Esophagus squamous epithelium (tissue), 5 donors: ENCODE measurements around the gene MDGA2. TPM values are rescaled to one million over a fixed set of nuclear protein-coding genes. Genes with fewer than 3 reads are reported as not detected.
"Not testable (repeated sequence)": the region's sequence is repeated elsewhere in the genome, so short reads cannot be mapped to it uniquely, and the experiment has no call there.

ENCODE experiments used
- DNase-seq: peaks from one replicate; lab custom pipeline; 2025; lab: John Stamatoyannopoulos, UW
- H3K27ac ChIP-seq, 4 donors: fragments of 200-600 bp; sonication (generic); one replicate each; pipeline ENCODE4 v1.5.1; 2016 to 2019; ENCODE audit warnings: mild to moderate bottlenecking in 1 of 4
- H3K27me3 ChIP-seq, 4 donors: fragments of 200-600 bp; sonication (generic); 1 replicate in 3 of 4; 2 replicates in 1 of 4; pipeline versions ENCODE4 v1.5.1 to v1.6.0; 2017 to 2021; ENCODE audit warnings: antibody characterized with exemption in 1 of 4
- H3K36me3 ChIP-seq, 3 donors: fragments of 200-600 bp; sonication (generic); one replicate each; pipeline ENCODE4 v1.5.1; 2016 to 2019
- H3K4me1 ChIP-seq, 3 donors: fragments of 200-600 bp; sonication (generic); one replicate each; pipeline ENCODE4 v1.5.1; 2017 to 2019
- H3K4me3 ChIP-seq, 4 donors: fragments of 200-600 bp; sonication (generic); 1 replicate in 3 of 4; 2 replicates in 1 of 4; pipeline ENCODE4 v1.5.1; 2016 to 2019; ENCODE audit warnings: mild to moderate bottlenecking in 2 of 4, moderate library complexity in 1 of 4
- H3K9me3 ChIP-seq, 3 donors: fragments of 200-600 bp; sonication (generic); one replicate each; pipeline ENCODE4 v1.5.1; 2016 to 2019
- CTCF ChIP-seq, 6 experiments: fragments of 450-650 bp in 4 of 6; fragments of 200-600 bp in 2 of 6; sonication (generic) in 2 of 6; IDR thresholded peaks; one replicate each; pipeline ENCODE4 v1.5.1; 2016 to 2019; ENCODE audit warnings: antibody characterized with exemption in 6 of 6, mild to moderate bottlenecking in 4 of 6, moderate library complexity in 4 of 6
- POLR2A ChIP-seq, 4 donors: fragments of 450-650 bp; IDR thresholded peaks; one replicate each; pipeline ENCODE4 v1.6.1; 2017; ENCODE audit warnings: antibody characterized with exemption in 4 of 4, mild to moderate bottlenecking in 4 of 4, moderate library complexity in 3 of 4
- WGBS, 2 donors: methylation state at CpG; one replicate each; pipeline ENCODE4 v1.1.5; 2018; 5-methylcytosine and 5-hydroxymethylcytosine counted together
- intact Hi-C: fragments of 100-400 bp; cut with DNase I; formaldehyde crosslinking; loops from one replicate; pipeline ENCODE4 v1.15.0; 2022
- total RNA-seq, 4 donors: library from RNA; depleted of rRNA; stranded (reverse); fragments of >200 nt; gene quantifications; one replicate each; pipeline ENCODE4 v1.1.0, GENCODE V29; 2016
- donor health status: DM: yes; HTN: yes; CAD: no.

MDGA2 gene
- total RNA-seq, 4 donors from 2014 or later = not detected

GRCh38 chr14:46940611-46941010 lies 734.8 kb downstream of the MDGA2 start:
- no peaks in the 10 kb centered on the region for H3K4me1 ChIP-seq
- no peaks in the 10 kb centered on the region for H3K36me3 ChIP-seq
- no peak for DNase-seq
- no peak overlapping the region for H3K27ac ChIP-seq
- H3K4me3 ChIP-seq = no peak overlapping the region
- no peak for TF ChIP-seq CTCF (IDR thresholded peaks at IDR 0.05)
- TF ChIP-seq POLR2A (IDR thresholded peaks at IDR 0.05) = no peak
- H3K9me3 ChIP-seq = peaks cover 0 to 6% (median 5%) of the 10 kb centered on the region in 3 donors
- intact Hi-C loops = no loop called here
- WGBS, 2 donors = 76 to 82% methylated on average over 5 of the region's 5 CpGs
- no peaks in the 10 kb centered on the region for H3K27me3 ChIP-seq

GRCh38 chr14:46920542-46920941 lies 754.9 kb downstream of the MDGA2 start:
- H3K4me3 ChIP-seq = no peak overlapping the region
- 87 to 90% methylated on average over 3 of the region's 3 CpGs for WGBS, 2 donors
- TF ChIP-seq CTCF (IDR thresholded peaks at IDR 0.05) (no peak), POLR2A (IDR thresholded peaks at IDR 0.05) (no peak)
- H3K9me3 ChIP-seq = peaks cover 0 to 7% (median 0%) of the 10 kb centered on the region in 3 donors
- intact Hi-C loops = no loop called here
- H3K36me3 ChIP-seq = no peaks in the 10 kb centered on the region
- H3K4me1 ChIP-seq = no peaks in the 10 kb centered on the region
- DNase-seq = no peak
- H3K27me3 ChIP-seq = no peaks in the 10 kb centered on the region
- H3K27ac ChIP-seq = no peak overlapping the region

- H3K36me3 ChIP-seq, H3K27me3 ChIP-seq, H3K27ac ChIP-seq, H3K4me1 ChIP-seq, DNase-seq, H3K9me3 ChIP-seq, H3K4me3 ChIP-seq, intact Hi-C loops: not testable (repeated sequence)
- 51% methylated on average over 3 to 4 of the region's 4 CpGs for WGBS, 2 donors
Measured at GRCh38 chr14:46915539-46915938, 759.9 kb downstream of the MDGA2 start.

- Histone ChIP-seq H3K4me3 (no peak overlapping the region), H3K9me3 (no peaks in the 10 kb centered on the region), H3K27ac (no peak overlapping the region), H3K4me1 (no peaks in the 10 kb centered on the region), H3K27me3 (no peaks in the 10 kb centered on the region), H3K36me3 (no peaks in the 10 kb centered on the region)
- no peak for DNase-seq
- WGBS, 2 donors = 51 to 61% methylated on average over 6 of the region's 6 CpGs
- intact Hi-C loops = no loop called here
- no peak for TF ChIP-seq POLR2A (IDR thresholded peaks at IDR 0.05)
- no peak for TF ChIP-seq CTCF (IDR thresholded peaks at IDR 0.05)
Measured at GRCh38 chr14:46902837-46903236, 772.6 kb downstream of the MDGA2 start.

- DNase-seq = no peak
- intact Hi-C loops = no loop called here
- TF ChIP-seq CTCF (IDR thresholded peaks at IDR 0.05) = no peak
- no peak for TF ChIP-seq POLR2A (IDR thresholded peaks at IDR 0.05)
- no peak overlapping the region for H3K4me3 ChIP-seq
- no peaks in the 10 kb centered on the region for H3K27me3 ChIP-seq
- H3K36me3 ChIP-seq = no peaks in the 10 kb centered on the region
- no peaks in the 10 kb centered on the region for H3K4me1 ChIP-seq
- H3K9me3 ChIP-seq = no peaks in the 10 kb centered on the region
- no peak overlapping the region for H3K27ac ChIP-seq
Measured at GRCh38 chr14:46894476-46894875, 780.9 kb downstream of the MDGA2 start.

GRCh38 chr14:46887144-46887543 lies 788.3 kb downstream of the MDGA2 start:
- DNase-seq = no peak
- Histone ChIP-seq H3K27ac (no peak overlapping the region), H3K27me3 (no peaks in the 10 kb centered on the region), H3K36me3 (no peaks in the 10 kb centered on the region), H3K4me3 (no peak overlapping the region), H3K4me1 (no peaks in the 10 kb centered on the region), H3K9me3 (no peaks in the 10 kb centered on the region)
- intact Hi-C loops = no loop called here
- no peak for TF ChIP-seq CTCF (IDR thresholded peaks at IDR 0.05)
- TF ChIP-seq POLR2A (IDR thresholded peaks at IDR 0.05) = no peak
- WGBS, 2 donors = 65 to 68% methylated on average over 1 of the region's 1 CpG
